A673 (cell line): ENCODE measurements around the gene SEMA4A.

Source experiments
- EZH2 ChIP-seq: fragments of 200-600 bp; sonication (generic); IDR thresholded peaks from 2 replicates; pipeline ENCODE4 v1.6.1; 2017; ENCODE audit warnings: borderline replicate concordance, low read depth, mild to moderate bottlenecking, mixed read lengths, antibody characterized with exemption, low read length; ENCODE audit not compliant: poor library complexity, severe bottlenecking
- TF ChIP-seq, protein P1 (sequence below): fragments of 300-800, 200-600 bp; sonication (generic); conservative IDR thresholded peaks from 2 replicates; pipeline ENCODE4 v1.5.1; 2017; ENCODE audit warnings: low read depth, mild to moderate bottlenecking, antibody characterized with exemption, low read length, moderate library complexity, mixed read lengths

DNA sequence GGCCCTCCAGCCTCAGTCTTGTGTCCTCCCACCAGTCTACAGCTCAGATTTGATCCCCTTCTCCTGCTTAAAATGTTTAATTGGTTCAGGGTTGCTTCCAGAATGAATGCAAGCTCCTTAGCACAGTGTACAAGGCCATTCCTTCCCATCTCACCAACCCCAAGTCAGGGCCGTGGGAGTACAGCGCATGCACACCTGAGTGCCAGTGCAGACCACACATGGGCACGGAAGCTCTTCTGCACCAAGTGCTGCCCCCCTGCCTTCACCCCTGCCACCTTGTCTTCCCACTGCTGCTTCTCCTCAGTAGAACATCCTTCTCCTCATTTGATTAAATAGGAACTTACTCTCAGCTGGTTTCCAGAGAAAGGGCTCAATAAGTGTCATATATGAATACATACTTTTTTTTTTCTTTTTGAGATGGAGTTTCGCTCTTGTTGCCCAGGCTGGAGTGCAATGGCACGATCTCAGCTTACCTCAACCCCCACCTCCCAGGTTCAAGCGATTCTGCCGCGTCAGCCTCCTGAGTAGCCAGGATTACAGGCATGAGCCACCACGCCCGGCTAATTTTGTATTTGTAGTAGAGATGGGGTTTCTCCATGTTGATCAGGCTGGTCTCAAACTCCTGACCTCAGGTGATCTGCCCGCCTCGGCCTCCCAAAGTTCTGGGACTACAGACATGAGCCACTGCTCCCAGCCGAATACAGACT, 68.8 kb downstream of the SEMA4A start:
- TF ChIP-seq, protein P1, sequence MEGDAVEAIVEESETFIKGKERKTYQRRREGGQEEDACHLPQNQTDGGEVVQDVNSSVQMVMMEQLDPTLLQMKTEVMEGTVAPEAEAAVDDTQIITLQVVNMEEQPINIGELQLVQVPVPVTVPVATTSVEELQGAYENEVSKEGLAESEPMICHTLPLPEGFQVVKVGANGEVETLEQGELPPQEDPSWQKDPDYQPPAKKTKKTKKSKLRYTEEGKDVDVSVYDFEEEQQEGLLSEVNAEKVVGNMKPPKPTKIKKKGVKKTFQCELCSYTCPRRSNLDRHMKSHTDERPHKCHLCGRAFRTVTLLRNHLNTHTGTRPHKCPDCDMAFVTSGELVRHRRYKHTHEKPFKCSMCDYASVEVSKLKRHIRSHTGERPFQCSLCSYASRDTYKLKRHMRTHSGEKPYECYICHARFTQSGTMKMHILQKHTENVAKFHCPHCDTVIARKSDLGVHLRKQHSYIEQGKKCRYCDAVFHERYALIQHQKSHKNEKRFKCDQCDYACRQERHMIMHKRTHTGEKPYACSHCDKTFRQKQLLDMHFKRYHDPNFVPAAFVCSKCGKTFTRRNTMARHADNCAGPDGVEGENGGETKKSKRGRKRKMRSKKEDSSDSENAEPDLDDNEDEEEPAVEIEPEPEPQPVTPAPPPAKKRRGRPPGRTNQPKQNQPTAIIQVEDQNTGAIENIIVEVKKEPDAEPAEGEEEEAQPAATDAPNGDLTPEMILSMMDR, result no peak
- TF ChIP-seq EZH2, result no peak
